GM10847 (cell line): ENCODE results near the gene THBS2.

Experiments used
- POLR2A ChIP-seq: IDR thresholded peaks from 2 replicates; pipeline ENCODE4 v1.6.1; 2011; ENCODE audit not compliant: insufficient read length; ENCODE audit errors: extremely low read depth

THBS2 gene

DNA sequence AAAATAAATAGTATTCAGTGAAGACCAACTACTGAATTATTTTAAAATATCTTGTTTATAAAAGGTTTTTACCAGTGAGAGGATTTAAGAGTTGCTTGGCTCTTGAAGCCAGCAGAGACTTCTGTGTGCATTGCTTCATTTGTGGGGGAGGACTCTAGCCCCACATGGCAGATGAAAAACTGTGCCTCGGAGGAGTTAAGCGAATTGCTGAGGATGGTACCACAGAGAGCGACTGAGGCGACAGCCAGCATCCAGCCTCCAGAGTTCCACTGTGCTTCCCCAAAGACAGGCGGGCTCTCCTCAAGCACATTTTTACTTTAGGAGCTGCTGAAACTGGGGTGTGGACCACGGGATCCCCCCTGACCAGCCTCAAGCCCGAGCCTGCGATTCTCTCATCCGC is 80.7 kb downstream of the THBS2 start:
- TF ChIP-seq POLR2A, result no peak

DNA sequence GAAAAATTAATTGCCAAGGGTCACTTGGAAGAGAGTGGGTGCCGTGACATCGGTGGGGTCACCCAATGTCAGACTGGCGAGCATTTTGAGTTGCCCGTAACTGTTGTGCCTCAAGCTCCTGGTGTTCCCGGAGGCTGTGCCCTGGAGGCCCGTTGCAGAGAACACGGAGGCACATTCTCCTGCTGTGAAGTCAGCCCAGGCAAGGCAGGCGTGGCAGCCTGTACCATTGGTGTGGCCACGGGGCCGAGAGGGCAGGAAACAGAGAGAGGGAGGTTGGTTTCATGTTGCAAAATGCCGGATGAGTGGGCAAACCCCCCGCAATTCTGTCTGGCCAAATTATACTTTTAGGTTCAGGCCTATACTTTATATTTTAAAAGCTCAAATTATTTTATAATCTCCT is 81.2 kb downstream of the THBS2 start:
- no peak for TF ChIP-seq POLR2A

DNA sequence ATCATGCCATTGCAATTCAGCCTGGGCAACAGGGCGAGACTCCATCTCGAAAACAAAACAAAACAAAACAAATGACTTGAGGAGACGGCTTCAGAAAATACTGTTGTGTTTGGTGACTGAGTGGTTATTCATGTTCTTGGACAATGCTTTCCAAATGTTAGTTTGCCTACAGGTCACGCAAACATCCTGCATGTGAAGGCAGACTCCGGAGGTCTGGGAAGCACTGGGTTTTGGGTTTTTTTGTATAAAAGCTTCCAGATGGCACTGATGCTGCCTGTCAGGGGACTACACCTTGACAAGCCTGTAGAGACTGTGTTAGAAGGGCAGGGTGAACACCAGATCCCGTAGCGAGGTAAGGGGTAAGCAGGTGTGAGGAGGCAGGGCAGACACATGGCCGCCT is 81.7 kb downstream of the THBS2 start:
- no peak for TF ChIP-seq POLR2A

DNA sequence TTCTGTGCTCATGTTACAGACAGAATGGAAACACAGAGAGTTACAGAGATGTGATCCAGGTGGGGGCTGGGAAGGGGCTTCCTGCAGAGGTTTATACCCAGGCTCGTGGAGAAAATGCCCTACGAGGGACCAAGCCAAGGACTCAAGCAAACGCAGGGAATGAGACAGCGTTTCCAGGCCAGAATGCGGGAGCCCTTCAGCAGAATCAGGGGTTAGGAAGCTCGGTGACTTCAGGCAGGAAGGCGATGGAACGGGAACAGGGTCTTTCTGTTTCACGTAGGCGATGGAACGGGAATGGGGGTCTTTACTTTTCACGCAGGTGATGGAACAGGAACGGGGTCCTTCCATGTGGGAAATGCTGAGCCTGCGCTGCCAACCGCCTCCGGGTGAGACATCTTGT is 82.6 kb downstream of the THBS2 start:
- TF ChIP-seq POLR2A, result no peak

DNA sequence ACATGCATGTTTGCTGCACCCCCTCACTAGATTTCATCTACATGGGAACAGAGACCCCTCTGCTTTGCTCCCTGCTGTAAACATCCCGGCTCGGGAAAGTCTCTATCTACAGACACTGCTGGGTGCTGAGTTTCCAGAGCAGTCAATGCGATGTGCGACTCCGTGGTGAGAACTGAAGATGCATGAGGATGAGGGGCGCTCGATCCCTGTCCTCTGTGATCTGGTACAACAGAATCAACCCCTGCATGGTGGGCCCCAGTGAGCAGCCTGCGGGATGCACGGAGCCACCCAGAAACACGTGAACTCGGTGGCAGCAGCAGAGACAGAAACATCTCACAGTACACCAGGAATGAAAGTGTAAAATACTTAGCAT is 83.1 kb downstream of the THBS2 start:
- TF ChIP-seq POLR2A, result no peak

DNA sequence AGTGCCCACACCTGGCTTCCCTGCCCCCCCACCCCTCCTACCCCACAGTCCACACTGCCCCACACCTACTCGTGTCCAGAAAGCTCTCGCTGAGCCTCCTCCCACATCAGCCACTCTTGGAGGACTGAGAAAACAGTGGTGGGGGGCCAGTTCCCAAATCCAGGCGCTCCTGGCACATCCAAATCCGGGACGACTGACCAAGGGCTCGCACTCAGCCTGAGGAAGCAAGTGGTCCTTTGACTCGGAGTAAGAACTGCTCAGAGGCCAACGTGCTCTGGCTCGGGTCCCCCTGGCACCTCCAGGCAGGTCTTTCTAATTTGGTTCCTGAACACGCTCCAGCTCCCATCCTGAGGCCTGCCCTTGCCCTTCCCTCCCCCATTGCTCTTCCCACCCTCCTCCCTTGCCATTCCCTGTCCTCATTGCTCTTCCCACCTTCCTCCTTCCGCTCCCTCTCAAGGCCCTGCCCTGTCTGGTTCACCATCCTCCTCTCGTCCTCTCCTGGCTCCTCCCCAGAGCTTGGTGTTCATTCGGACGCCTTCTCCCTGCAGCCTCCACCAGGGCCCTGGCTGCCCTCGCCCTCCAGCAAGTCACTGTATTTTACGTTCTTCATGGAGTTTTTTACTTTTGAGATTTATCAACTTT is 83.6 kb downstream of the THBS2 start:
- TF ChIP-seq POLR2A, result no peak

DNA sequence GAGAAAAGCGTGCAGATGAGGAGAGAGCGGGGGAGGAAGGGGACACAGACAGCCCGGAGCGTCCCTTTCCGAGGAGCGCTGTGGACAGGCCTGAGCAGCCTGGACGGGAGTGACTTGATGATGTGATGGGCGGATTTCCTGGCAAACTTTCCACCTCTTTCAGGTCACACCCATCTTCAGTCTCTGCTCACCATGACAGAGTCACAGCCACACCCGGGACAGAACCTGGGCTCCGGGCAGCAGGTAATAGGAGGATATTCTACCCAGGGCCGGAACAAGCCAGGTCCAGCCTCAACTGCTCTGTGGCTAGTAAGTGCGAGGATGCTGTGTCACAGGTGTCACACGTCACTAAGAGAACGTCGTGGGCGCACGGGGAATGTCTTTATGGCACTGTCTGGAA is 84.3 kb downstream of the THBS2 start:
- no peak for TF ChIP-seq POLR2A

DNA sequence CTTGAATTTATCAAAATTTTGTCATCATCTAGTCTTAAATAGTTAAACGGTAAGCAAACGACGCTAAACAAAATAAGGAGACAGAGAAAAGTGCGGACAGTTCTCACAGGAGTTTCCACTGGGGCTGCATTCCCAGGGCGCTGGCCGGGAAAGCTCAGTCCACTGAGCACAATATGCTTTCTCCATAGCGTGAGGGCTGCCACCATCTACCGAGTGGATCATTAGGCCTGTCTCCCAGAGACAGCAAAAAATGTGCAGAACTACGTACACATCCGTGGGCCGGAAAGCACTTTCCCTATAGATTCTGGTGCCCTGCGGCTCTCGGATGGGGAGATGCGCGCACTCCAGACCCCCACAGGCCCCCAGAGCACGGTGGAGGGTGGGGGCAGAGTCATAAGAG is 84.9 kb downstream of the THBS2 start:
- TF ChIP-seq POLR2A, result no peak

DNA sequence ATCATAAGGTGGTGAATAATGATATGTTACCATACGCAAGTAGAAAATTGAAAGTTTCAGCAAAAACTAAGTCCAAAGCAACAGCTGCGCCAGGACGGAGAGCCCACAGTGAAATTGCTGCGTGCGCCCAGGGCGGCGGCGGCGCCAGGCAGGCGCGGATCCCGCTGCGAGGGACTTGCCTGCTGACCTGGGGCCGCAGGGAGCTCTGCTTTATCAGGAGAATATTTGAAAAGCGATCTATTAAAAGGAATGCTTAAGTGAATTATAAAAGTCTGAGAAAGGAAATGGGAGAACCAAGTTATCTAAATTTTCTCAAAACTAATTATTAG is 85.4 kb downstream of the THBS2 start:
- no peak for TF ChIP-seq POLR2A

DNA sequence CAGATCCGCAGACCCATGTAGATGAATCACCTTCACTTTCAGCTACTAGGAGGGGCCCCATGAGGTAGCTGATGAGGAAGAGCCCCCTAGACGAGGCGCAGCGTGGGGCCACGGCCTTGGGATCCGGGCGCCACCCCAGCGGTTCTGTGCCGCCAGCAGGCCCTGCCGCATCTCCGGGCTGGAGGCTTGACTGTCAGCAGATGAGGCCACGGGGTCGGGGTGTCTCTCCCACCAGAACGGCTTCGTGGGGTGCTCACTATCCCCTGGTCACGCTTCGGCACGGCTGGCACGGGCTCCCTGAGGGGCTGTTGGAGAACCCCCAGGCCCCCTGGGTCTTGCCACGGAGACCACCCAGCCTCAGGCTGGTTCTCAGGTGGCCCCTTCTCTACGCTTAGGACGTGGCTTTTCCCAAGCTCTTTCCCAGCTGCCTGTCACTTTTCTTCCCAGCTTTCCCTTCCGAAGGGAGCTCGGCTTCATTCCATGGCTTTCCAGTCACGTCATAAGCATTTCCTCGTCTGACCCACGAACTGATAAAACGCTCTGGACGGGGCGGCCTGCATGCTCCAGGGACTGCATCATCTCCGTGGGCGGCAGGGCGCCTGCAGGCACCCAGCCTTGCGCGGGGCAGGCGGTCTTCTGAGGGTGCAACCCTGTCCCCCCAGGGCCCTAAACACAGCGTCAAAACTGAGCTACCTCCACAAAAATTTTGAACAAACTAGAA is 85.9 kb downstream of the THBS2 start:
- TF ChIP-seq POLR2A, result no peak

DNA sequence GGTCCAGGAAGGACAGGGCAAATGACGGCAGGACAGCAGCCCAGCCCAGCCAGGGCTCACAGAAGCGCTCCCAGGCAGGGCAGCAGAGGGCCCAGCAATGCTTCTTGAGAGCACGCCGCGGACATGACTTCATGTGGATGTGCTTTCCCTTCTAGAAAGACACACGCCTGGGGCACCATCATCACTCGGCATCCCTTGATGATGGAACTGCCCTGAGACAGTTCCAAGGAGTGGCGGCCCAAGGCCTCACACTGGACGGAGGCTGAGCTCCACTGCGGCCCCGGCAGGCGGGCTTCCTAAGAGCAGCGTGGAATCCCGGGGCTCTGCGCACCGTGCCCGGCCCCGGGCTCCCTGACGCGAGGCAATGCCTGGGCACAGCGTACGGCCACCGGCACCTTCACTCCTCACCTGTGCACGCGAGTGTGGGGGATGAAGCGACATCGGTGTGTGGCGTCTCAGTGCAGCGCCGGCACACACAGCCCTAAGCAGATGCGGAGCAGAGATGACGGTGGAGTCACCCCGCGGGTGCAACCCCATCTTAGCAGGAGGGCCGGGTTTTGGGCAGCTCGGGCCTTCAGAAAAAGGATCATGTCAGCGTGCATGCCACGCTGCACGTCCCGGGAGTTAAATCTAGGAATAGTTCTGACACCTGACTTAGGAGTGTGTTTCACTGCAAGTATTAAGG is 86.6 kb downstream of the THBS2 start:
- no peak for TF ChIP-seq POLR2A
